Esophagus squamous epithelium (tissue), 5 donors: ENCODE data around the gene NRG3. TPM values are rescaled to one million over a fixed set of nuclear protein-coding genes. Genes with fewer than 3 reads are reported as not detected.

Experiments used
- DNase-seq: peaks from one replicate; lab custom pipeline; 2025; lab: John Stamatoyannopoulos, UW
- H3K27ac ChIP-seq, 4 donors: fragments of 200-600 bp; sonication (generic); one replicate each; pipeline ENCODE4 v1.5.1; 2016 to 2019; ENCODE audit warnings: mild to moderate bottlenecking in 1 of 4
- H3K27me3 ChIP-seq, 4 donors: fragments of 200-600 bp; sonication (generic); 1 replicate in 3 of 4; 2 replicates in 1 of 4; pipeline versions ENCODE4 v1.5.1 to v1.6.0; 2017 to 2021; ENCODE audit warnings: antibody characterized with exemption in 1 of 4
- H3K36me3 ChIP-seq, 3 donors: fragments of 200-600 bp; sonication (generic); one replicate each; pipeline ENCODE4 v1.5.1; 2016 to 2019
- H3K4me1 ChIP-seq, 3 donors: fragments of 200-600 bp; sonication (generic); one replicate each; pipeline ENCODE4 v1.5.1; 2017 to 2019
- H3K4me3 ChIP-seq, 4 donors: fragments of 200-600 bp; sonication (generic); 1 replicate in 3 of 4; 2 replicates in 1 of 4; pipeline ENCODE4 v1.5.1; 2016 to 2019; ENCODE audit warnings: mild to moderate bottlenecking in 2 of 4, moderate library complexity in 1 of 4
- H3K9me3 ChIP-seq, 3 donors: fragments of 200-600 bp; sonication (generic); one replicate each; pipeline ENCODE4 v1.5.1; 2016 to 2019
- CTCF ChIP-seq, 6 experiments: fragments of 450-650 bp in 4 of 6; fragments of 200-600 bp in 2 of 6; sonication (generic) in 2 of 6; IDR thresholded peaks; one replicate each; pipeline ENCODE4 v1.5.1; 2016 to 2019; ENCODE audit warnings: antibody characterized with exemption in 6 of 6, mild to moderate bottlenecking in 4 of 6, moderate library complexity in 4 of 6
- POLR2A ChIP-seq, 4 donors: fragments of 450-650 bp; IDR thresholded peaks; one replicate each; pipeline ENCODE4 v1.6.1; 2017; ENCODE audit warnings: antibody characterized with exemption in 4 of 4, mild to moderate bottlenecking in 4 of 4, moderate library complexity in 3 of 4
- WGBS, 2 donors: methylation state at CpG; one replicate each; pipeline ENCODE4 v1.1.5; 2018; 5-methylcytosine and 5-hydroxymethylcytosine counted together
- intact Hi-C: fragments of 100-400 bp; cut with DNase I; formaldehyde crosslinking; loops from one replicate; pipeline ENCODE4 v1.15.0; 2022
- total RNA-seq, 4 donors: library from RNA; depleted of rRNA; stranded (reverse); fragments of >200 nt; gene quantifications; one replicate each; pipeline ENCODE4 v1.1.0, GENCODE V29; 2016
- donor health status: DM: yes; HTN: yes; CAD: no.

The NRG3 gene
- total RNA-seq, 4 donors from 2014 or later = 0.19 TPM; not detected in 3

- Histone ChIP-seq H3K4me3 (no peak overlapping the region), H3K36me3 (no peaks in the 10 kb centered on the region)
- WGBS, 2 donors = 55 to 63% methylated on average over 1 of the region's 1 CpG
Measured at GRCh38 chr10:82463614-82464013, 588.6 kb downstream of the NRG3 start.

GRCh38 chr10:82464191-82464818 lies 589.3 kb downstream of the NRG3 start:
- 65 to 66% methylated on average over 6 of the region's 6 CpGs for WGBS, 2 donors
- Histone ChIP-seq H3K4me3 (no peak overlapping the region), H3K4me1 (no peaks in the 10 kb centered on the region), H3K27me3 (no peaks in the 10 kb centered on the region), H3K36me3 (no peaks in the 10 kb centered on the region), H3K9me3 (no peaks in the 10 kb centered on the region), H3K27ac (no peak overlapping the region)
- intact Hi-C loops = no loop called here
- no peak for DNase-seq
- TF ChIP-seq CTCF (IDR thresholded peaks at IDR 0.05) (no peak), POLR2A (IDR thresholded peaks at IDR 0.05) (no peak)

More at GRCh38 chr10:82463614-82464013, 588.6 kb downstream of the NRG3 start:
- no peaks in the 10 kb centered on the region for H3K27me3 ChIP-seq
- TF ChIP-seq POLR2A (IDR thresholded peaks at IDR 0.05) (no peak), CTCF (IDR thresholded peaks at IDR 0.05) (no peak)
- intact Hi-C loops = no loop called here
- H3K27ac ChIP-seq = no peak overlapping the region
- no peaks in the 10 kb centered on the region for H3K9me3 ChIP-seq
- no peak for DNase-seq
- no peaks in the 10 kb centered on the region for H3K4me1 ChIP-seq

GRCh38 chr10:82464966-82465365 lies 590.0 kb downstream of the NRG3 start:
- no peak for DNase-seq
- Histone ChIP-seq H3K36me3 (no peaks in the 10 kb centered on the region), H3K9me3 (no peaks in the 10 kb centered on the region), H3K4me3 (no peak overlapping the region), H3K27me3 (no peaks in the 10 kb centered on the region), H3K27ac (no peak overlapping the region), H3K4me1 (no peaks in the 10 kb centered on the region)
- WGBS, 2 donors = 85 to 86% methylated on average over 5 of the region's 5 CpGs
- intact Hi-C loops = no loop called here
- TF ChIP-seq CTCF (IDR thresholded peaks at IDR 0.05) (no peak), POLR2A (IDR thresholded peaks at IDR 0.05) (no peak)

DNA sequence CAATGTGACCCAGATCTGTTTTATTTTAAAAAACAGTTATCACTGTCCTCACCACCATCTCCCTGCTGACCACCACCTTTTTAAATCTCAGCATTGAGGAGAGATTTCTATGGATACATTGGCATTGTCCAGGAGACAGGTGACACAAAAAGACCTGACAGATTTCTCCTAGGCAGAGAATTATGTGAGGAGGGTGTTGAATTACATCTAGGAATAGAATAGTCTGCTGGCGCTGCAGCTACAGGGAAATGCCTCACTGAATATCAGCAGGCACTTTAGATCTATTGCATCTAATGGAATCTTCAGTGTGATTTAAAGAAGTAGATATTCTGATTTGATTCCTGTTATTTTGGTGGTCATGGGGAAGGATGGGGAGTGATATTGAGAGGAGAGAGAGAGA lies 593.5 kb downstream of the NRG3 start:
- Histone ChIP-seq H3K27me3 (no peaks in the 10 kb centered on the region), H3K4me3 (no peak overlapping the region), H3K27ac (no peak overlapping the region), H3K9me3 (no peaks in the 10 kb centered on the region), H3K36me3 (no peaks in the 10 kb centered on the region), H3K4me1 (no peaks in the 10 kb centered on the region)
- DNase-seq = no peak
- TF ChIP-seq POLR2A (IDR thresholded peaks at IDR 0.05) = no peak
- no peak for TF ChIP-seq CTCF (IDR thresholded peaks at IDR 0.05)
- intact Hi-C loops = no loop called here
- 70 to 73% methylated on average over 1 of the region's 1 CpG for WGBS, 2 donors

GRCh38 chr10:82472406-82473335 lies 597.7 kb downstream of the NRG3 start:
- Histone ChIP-seq H3K4me1 (no peaks in the 10 kb centered on the region), H3K36me3 (no peaks in the 10 kb centered on the region), H3K4me3 (no peak overlapping the region), H3K9me3 (no peaks in the 10 kb centered on the region), H3K27ac (no peak overlapping the region), H3K27me3 (no peaks in the 10 kb centered on the region)
- DNase-seq = no peak
- 83 to 92% methylated on average over 5 of the region's 5 CpGs for WGBS, 2 donors
- intact Hi-C loops = no loop called here
- TF ChIP-seq POLR2A (IDR thresholded peaks at IDR 0.05) = no peak
- TF ChIP-seq CTCF (IDR thresholded peaks at IDR 0.05) = no peak
